Gastroesophageal sphincter (tissue), 4 donors: ENCODE measurements around the gene MEGF8. TPM values are rescaled to one million over a fixed set of nuclear protein-coding genes. Genes with fewer than 3 reads are reported as not detected.

ENCODE experiments used
- ATAC-seq: fragments of 150-250 bp; one replicate; pipeline ENCODE4 v1.9.1; 2016; ENCODE audit warnings: mild to moderate bottlenecking, moderate library complexity
- H3K27ac ChIP-seq, 4 donors: fragments of 200-600 bp; sonication (generic) in 3 of 4; 1 replicate in 3 of 4; 2 replicates in 1 of 4; pipeline ENCODE4 v1.5.1; 2016 to 2019
- H3K27me3 ChIP-seq: fragments of 200-600 bp; sonication (generic); one replicate; pipeline ENCODE4 v1.5.1; 2019
- H3K36me3 ChIP-seq, 2 donors: fragments of 200-600 bp; sonication (generic); one replicate each; pipeline ENCODE4 v1.5.1; 2019; ENCODE audit warnings: control low read depth in 1 of 2
- H3K4me1 ChIP-seq, 3 donors: fragments of 200-600 bp; sonication (generic); 1 replicate in 2 of 3; 2 replicates in 1 of 3; pipeline ENCODE4 v1.5.1; 2016 to 2019; ENCODE audit warnings: control low read depth in 2 of 3
- H3K4me3 ChIP-seq, 2 donors: fragments of 200-600 bp; sonication (generic); one replicate each; pipeline ENCODE4 v1.5.1; 2019; ENCODE audit warnings: mild to moderate bottlenecking in 1 of 2, moderate library complexity in 1 of 2
- H3K9me3 ChIP-seq, 3 donors: fragments of 200-600 bp; sonication (generic); one replicate each; pipeline ENCODE4 v1.5.1; 2017 to 2019; ENCODE audit warnings: control low read depth in 2 of 3
- EP300 ChIP-seq: sonication (generic); formaldehyde crosslinking; IDR thresholded peaks from one replicate; pipeline ENCODE4 v1.6.1; 2017; ENCODE audit warnings: antibody characterized with exemption, mild to moderate bottlenecking
- POLR2A ChIP-seq, 2 donors: fragments of 450-650 bp; IDR thresholded peaks; one replicate each; pipeline ENCODE4 v1.6.1; 2017; ENCODE audit warnings: antibody characterized with exemption in 2 of 2, mild to moderate bottlenecking in 2 of 2, moderate library complexity in 1 of 2
- POLR2AphosphoS5 ChIP-seq: sonication (generic); formaldehyde crosslinking; IDR thresholded peaks from one replicate; pipeline ENCODE4 v1.6.1; 2017; ENCODE audit warnings: antibody characterized with exemption
- WGBS, 2 donors: methylation state at CpG; one replicate each; pipeline ENCODE4 v1.1.5; 2018; ENCODE audit warnings: low coverage in 1 of 2; 5-methylcytosine and 5-hydroxymethylcytosine counted together
- total RNA-seq, 4 donors: library from RNA; depleted of rRNA; stranded (reverse); fragments of >200 nt; gene quantifications; one replicate each; pipeline ENCODE4 v1.1.0, GENCODE V29; 2016
- TF ChIP-seq, protein P1 (sequence below), 4 experiments: fragments of 200-600 bp in 2 of 4; fragments of 450-650 bp in 2 of 4; sonication (generic) in 1 of 4; IDR thresholded peaks; one replicate each; pipeline ENCODE4 v1.5.1; 2017 to 2019; ENCODE audit warnings: antibody characterized with exemption in 4 of 4, mild to moderate bottlenecking in 2 of 4, moderate library complexity in 2 of 4

The MEGF8 gene
- total RNA-seq, 4 donors from 2014 or later, result 13.9 to 44.4 (median 18.1) TPM

- WGBS, 2 donors, result 0 to 3% methylated on average over 5 to 25 of the region's 80 CpGs
- peak overlapping the region in 3 of 4 donors; percentile 59 to 79 (median 71) for H3K27ac ChIP-seq
- ATAC-seq, result peak; percentile 70
These were observed 76.2 kb downstream of the MEGF8 start for GRCh38 chr19:42401365-42402303.

DNA sequence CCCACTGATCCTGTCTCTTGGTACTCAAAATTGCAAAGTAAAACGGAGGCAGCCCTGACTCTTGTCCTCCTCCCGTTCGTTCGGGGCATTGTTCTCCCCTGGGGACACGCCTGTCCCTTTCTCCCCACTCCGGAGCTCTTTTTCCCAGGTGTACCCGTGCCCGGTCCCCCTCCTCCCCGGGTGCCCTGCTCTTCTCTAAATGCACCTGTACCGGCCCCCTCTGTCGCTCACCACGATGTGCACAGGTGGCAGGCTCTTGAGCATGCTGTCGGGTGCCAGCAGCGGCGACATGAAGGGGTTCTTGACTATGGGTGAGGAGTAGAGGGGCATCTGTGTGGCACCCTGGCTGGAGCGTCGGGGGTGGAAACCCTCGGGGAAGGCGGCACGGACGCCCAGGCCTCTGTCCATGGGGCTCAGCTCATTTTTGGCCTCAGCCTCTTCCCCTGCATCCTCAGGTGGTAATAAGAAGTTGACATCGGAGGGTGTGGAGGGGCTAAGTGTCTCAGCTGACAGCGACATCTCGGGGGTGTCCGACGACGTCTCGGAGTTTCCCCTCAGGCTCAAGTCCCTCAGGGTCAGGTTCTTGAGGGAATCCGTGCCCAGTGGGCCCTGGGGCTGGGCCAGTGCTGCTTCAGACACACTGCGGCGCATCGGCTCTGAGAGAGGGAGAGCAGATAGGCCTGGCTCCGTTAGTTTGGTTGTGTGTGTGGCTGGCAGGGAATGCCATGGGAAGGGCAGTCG lies 77.1 kb downstream of the MEGF8 start:
- no peak for TF ChIP-seq EP300
- Histone ChIP-seq H3K36me3 (peaks cover 0 to 12% of the 10 kb centered on the region in 2 donors), H3K27me3 (no peaks in the 10 kb centered on the region), H3K4me3 (peak overlapping the region in 1 of 2 donors; percentile 69), H3K9me3 (no peaks in the 10 kb centered on the region), H3K27ac (peak overlapping the region in 3 of 4 donors; percentile 59 to 79 (median 71)), H3K4me1 (peaks cover 0 to 24% (median 13%) of the 10 kb centered on the region in 3 donors)
- 38 to 63% methylated on average over 4 to 13 of the region's 34 CpGs for WGBS, 2 donors
- no peak for ATAC-seq

More at GRCh38 chr19:42401365-42402303, 76.2 kb downstream of the MEGF8 start:
- Histone ChIP-seq H3K4me1 (peaks cover 0 to 29% (median 15%) of the 10 kb centered on the region in 3 donors), H3K9me3 (no peaks in the 10 kb centered on the region), H3K27me3 (no peaks in the 10 kb centered on the region), H3K36me3 (peaks cover 0 to 4% of the 10 kb centered on the region in 2 donors), H3K4me3 (peak overlapping the region; percentile 38 to 69)
- TF ChIP-seq, protein P1, sequence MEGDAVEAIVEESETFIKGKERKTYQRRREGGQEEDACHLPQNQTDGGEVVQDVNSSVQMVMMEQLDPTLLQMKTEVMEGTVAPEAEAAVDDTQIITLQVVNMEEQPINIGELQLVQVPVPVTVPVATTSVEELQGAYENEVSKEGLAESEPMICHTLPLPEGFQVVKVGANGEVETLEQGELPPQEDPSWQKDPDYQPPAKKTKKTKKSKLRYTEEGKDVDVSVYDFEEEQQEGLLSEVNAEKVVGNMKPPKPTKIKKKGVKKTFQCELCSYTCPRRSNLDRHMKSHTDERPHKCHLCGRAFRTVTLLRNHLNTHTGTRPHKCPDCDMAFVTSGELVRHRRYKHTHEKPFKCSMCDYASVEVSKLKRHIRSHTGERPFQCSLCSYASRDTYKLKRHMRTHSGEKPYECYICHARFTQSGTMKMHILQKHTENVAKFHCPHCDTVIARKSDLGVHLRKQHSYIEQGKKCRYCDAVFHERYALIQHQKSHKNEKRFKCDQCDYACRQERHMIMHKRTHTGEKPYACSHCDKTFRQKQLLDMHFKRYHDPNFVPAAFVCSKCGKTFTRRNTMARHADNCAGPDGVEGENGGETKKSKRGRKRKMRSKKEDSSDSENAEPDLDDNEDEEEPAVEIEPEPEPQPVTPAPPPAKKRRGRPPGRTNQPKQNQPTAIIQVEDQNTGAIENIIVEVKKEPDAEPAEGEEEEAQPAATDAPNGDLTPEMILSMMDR (IDR thresholded peaks at IDR 0.05), result peak in 3 of 4 experiments; percentile 63 to 81 (median 78)
- TF ChIP-seq EP300 (no peak), POLR2AphosphoS5 (peak; percentile 29), POLR2A (IDR thresholded peaks at IDR 0.05) (no peak)

DNA sequence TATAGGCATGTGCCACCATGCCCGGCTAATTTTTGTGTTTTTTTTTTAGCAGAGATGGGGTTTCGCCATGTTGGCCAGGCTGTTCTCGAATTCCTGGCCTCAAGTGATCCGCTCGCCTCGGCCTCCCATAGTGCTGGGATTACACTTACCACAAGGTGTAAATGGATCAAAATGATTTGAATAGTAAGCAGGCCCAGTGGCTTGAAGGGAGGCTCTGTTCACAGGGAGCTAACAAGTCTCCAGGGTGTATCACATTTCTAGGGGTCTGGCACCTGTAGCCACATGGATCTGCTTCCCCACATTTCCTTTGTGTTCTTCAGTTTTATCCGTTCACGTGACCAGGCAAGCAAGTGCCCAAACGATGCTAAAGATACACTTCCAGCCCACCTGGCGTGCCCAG lies 78.2 kb downstream of the MEGF8 start:
- Histone ChIP-seq H3K9me3 (no peaks in the 10 kb centered on the region), H3K27me3 (no peaks in the 10 kb centered on the region), H3K36me3 (peaks cover 0 to 21% of the 10 kb centered on the region in 2 donors), H3K27ac (no peak overlapping the region), H3K4me3 (no peak overlapping the region), H3K4me1 (peaks cover 0 to 16% (median 8%) of the 10 kb centered on the region in 3 donors)
- no peak for ATAC-seq
- TF ChIP-seq, protein P1 (IDR thresholded peaks at IDR 0.05), result no peak
- TF ChIP-seq POLR2AphosphoS5, result no peak
- no peak for TF ChIP-seq POLR2A (IDR thresholded peaks at IDR 0.05)
- no peak for TF ChIP-seq EP300
- WGBS, 2 donors, result 85% methylated on average over 4 of the region's 10 CpGs; no CpG with 5 or more reads in 1 of the 2 donors

GRCh38 chr19:42406111-42406510 lies 80.7 kb downstream of the MEGF8 start:
- Histone ChIP-seq H3K27ac (no peak overlapping the region), H3K27me3 (no peaks in the 10 kb centered on the region), H3K4me1 (peaks cover 0 to 22% (median 10%) of the 10 kb centered on the region in 3 donors), H3K9me3 (no peaks in the 10 kb centered on the region), H3K4me3 (no peak overlapping the region), H3K36me3 (peaks cover 0 to 29% of the 10 kb centered on the region in 2 donors)
- no peak for TF ChIP-seq EP300
- TF ChIP-seq, protein P1 (IDR thresholded peaks at IDR 0.05), result no peak
- TF ChIP-seq POLR2AphosphoS5, result no peak
- TF ChIP-seq POLR2A (IDR thresholded peaks at IDR 0.05), result no peak
- no peak for ATAC-seq
- 80% methylated on average over 1 of the region's 11 CpGs; no CpG with 5 or more reads in 1 of the 2 donors for WGBS, 2 donors
